Stimulated activated CD4-positive, alpha-beta T cell treated with anti-CD3 and anti-CD28 coated beads, TNF-alpha, amount 100 ng/mL, for 4 hours (primary cell): ENCODE measurements around the gene TMEM37.

ENCODE experiments used
- DNase-seq, 3 experiments: peaks; one replicate each; pipeline ENCODE4 v3.0.0-alpha.2; 2020; ENCODE audit warnings: low read depth in 3 of 3

TMEM37 gene

DNA sequence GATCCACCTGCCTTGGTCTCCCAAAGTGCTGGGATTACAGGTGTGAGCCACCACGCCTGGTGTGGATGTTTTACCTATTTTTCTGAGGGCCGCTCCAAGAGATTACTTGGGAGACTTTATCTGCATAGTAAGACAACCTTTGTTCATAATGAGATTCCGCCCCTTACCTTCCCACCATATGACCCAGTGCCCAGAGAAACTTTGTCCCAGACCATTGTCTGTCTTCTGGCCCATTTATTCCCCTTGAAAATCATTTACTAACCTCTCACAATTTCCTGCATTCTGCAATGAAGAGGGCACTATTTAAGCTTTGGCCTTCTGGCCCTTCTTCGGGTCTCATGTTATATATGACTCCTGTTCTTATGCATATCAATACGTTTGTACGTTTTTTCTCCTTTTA lies 13.7 kb upstream of the TMEM37 start:
- DNase-seq = no peak

DNA sequence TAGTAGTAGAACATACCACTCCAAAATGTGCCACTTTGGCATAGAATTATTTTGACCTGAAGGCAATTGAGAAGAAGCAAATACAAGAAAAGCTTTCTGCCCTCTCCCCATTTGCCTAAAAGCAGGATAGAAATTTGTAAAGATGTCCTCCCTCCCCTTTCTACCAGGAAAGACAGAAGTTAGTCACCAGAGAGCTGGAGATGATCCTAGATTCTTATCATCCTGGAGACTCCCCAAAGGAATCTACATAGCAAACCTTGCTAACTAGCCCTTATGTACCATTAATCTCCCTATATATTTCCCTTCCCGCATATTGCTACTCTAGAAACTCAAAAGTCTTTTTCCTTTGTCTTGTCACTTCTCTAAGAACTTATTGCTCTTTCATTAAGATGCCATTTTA lies 12.6 kb upstream of the TMEM37 start:
- no peak for DNase-seq

DNA sequence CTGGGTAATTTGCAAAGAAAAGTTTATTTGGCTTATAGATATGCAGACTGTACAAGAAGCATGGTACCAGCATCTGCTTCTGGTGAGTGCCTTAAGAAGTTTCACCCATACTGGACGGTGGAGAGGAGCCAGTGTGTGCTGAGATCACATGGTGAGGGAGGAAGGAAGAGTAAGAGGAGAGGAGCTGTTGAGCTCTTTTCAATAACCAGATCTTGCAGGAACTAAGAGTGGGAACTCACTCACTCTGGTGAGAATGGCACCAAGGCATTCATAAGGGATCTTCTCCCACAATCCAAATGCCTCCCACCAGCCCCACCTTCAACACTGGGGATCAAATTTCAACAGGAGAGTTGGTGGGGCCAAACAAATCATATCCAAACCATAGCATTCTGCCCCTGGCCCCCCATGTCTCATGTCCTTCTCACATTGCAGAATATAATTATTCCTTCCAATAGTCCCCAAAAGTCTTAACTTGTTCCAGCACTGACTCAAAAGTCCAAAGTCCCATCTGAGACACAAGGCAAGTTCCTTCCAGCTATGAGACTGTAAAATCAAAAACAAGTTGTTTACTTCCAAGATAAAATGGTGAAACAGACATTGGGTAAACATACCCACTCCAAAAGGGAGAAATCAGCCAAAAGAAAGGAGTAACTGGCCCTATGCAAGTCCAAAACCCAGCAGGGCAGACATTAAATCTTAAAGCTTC lies 11.7 kb upstream of the TMEM37 start:
- no peak for DNase-seq

DNA sequence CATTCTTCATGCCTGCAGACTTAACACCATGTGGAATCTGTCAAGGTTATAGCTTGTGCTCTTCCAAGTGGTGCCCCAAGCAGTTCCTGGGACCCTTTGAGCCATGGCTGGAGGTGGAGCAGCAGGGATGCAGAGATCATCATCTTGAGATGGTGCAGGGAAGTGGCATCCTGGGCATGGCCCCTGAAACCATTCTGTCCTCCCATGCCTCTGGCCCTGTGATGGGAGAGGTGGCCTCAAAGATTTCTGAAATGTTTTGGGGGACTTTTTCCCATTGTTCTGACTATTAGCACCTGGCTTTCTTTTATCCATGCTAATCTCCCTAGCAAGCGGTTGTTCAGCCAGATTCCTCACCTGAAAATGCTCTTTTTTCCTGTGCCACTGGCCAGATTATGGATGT lies 10.3 kb upstream of the TMEM37 start:
- no peak for DNase-seq

DNA sequence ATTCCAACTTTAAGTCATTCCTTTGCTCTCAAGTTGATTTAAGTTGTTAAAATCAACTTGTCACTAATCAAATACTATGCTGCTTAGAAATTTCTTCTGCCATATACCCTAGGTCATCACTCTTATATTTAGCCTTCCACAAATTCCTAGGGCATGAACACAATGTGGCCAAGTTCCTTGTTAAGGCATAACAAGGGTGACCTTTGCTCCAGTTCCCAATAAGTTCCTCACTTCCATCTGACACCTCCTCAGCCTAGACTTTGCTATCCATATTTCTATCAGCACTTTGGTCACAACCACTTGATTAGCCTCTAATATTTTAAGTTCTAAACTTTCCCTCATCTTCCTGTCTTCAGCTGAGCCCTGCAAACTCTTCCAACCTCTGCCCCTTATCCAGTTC lies 9.9 kb upstream of the TMEM37 start:
- DNase-seq = no peak

DNA sequence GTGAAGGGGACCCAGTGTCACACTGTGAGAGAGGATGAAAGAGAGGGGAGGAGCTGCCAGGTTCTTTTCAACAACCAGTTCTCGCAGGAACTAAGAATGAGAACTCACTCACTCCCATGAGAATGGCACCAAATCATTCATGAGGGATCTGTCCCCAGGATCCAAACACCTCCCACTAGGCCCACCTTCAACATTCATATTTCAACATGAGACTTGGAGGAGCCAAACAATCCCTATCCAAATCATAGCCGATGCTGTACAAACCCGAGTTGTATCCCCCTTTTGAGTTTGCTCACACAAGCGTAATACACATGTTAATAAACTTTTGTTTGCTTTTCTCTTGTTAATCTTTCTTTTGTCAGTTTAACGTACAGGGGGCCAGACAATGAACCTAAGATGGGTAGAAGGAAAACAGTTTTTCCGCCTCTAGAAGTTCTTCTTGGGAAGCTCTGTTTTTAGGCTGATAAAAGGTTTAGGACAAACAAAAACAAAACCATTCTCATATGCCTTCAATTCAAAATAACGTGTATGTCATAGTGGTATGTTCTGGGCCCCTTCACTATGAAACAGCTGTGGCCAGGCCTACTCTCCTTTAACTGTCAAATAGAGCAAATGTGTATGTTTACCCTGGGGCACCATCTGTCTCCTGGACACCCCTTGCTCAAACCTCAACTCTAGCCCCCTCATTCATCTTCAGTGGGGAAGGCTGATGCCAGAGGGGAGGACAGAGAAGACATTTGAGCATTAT lies 9.1 kb upstream of the TMEM37 start:
- no peak for DNase-seq

DNA sequence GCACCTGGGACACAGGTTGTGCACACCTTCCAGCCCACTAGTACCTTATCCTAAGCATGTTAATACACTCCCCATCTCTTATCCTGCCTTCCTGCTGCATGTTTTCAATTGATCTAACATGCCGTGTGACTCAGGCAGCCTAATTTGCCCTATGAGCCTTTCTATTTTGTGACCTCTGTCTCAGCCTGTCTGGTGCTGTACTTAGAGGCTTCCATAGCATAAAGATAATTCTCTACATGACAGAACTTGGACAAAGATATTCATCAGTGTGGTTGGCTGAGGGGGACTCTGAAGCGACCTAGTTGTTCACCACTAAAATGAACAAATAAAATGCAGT lies 8.6 kb upstream of the TMEM37 start:
- no peak for DNase-seq

DNA sequence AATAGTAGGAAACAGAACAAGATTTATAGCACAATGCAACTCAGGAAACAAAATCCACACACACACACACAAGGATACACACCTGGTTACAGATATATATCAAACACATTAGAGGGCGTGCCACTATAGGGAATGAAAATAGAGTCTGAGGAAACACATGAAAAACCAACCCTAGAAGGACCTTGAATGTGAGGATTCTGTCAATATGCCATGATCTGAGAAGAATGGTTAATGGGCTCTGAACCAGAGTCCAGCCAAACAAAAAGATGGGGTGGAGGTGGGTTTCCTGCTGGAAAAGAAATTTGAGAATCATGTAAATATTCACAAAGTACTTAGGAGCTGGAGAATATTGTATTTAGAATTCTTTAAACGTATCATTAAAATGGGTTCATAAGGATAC lies 7.8 kb upstream of the TMEM37 start:
- no peak for DNase-seq

DNA sequence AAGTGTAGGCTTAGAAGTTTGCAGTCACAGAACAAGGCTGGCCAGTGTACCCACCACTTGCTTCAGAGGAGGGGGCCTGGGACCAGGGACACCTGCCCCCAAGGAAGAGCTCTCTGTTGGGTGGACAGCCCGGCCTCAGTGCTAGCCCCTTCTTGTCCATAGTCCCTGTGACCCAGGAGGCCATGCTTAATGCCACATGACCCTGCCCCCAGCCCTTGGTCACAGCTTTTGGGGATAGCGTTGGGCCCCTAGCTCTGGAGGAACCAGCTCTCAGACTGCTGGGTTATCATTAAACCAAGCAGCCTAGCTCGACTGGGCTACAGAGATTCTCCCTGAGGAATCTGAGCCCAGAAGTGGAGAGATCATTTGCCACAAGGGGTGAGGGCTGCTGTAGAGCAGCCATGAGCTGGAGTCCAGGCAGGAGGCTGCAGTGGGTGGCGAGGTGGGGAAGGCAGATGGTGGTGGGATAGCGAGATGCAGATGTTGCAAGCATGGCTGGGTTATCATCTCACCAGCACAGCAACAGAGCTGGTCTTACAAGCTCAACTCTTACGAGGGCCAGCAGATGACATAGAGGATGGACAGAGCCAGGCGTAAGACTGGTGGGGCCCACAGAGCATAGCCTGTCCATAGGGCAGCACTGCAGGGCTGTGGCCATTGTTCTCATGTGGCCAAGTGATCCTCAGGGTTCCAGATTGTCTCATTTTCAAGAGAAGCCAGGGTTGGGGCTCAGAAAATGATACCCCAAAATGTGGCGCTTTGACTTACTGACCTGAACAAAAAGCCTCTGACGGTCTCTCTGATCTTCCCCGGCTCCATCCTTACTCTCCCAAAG lies 7.2 kb upstream of the TMEM37 start:
- DNase-seq = no peak

DNA sequence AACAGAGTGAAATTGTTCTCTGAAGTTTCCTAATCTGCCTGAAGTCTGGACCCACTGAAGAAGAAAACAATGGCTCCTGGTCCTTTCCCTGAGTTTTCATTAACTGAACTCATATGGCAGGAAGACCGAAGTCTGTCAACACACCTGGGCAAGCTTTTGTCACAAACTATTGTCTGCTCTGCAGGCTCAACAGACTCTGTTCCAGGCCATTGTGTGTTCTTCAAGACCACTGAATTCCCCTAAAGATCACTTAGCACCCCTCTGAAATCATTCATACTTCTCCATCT lies 6.6 kb upstream of the TMEM37 start:
- DNase-seq = no peak

DNA sequence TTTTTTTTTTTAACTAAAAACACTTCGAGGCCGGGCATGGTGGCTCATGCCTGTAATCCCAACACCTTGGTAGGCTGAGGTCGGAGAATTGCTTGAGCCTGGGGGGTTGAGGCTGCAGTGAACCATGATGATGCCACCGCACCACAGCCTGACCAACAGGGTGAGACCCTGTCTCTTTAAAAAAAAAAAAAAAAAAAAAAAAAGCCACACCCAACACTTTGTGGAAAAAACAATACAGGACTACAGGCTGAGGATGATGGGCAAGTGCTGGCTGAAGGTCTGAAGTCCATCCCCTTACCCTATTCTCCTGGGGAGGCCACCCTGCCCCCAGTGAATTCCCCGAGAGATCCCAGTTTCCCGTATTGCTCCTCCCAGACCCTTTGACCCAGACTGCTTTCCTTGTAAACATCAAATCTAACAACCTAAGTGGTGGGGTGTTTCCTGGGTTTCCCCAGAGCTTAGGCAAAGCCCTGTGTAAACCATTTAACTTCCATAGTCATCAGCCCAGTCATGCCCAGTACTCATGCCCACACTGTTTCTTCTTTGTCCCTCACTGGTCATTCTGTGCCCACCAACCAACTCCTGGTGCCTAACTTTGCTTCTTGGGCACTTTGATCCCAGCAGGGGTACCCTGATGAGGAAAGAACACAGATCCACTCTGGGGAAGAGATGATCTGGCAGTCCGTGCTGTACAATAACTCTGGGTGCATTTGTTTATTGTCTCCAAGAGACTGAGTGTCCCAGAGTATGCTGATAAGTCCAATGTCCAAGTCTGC lies 5.8 kb upstream of the TMEM37 start:
- DNase-seq = no peak

DNA sequence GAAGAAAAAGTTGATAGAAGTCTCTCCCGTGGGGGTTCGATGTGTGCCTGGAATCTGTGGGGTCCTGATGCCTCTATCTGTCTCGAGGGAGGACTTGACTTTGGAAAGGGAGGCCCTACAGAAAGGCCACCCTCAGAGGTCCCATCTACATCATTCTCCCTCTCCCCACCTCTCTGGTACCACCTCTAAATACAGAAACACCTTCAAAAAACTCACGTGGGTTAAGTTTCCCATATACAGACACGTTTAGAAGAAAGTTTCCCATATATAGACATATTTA lies 5.3 kb upstream of the TMEM37 start:
- DNase-seq = no peak

DNA sequence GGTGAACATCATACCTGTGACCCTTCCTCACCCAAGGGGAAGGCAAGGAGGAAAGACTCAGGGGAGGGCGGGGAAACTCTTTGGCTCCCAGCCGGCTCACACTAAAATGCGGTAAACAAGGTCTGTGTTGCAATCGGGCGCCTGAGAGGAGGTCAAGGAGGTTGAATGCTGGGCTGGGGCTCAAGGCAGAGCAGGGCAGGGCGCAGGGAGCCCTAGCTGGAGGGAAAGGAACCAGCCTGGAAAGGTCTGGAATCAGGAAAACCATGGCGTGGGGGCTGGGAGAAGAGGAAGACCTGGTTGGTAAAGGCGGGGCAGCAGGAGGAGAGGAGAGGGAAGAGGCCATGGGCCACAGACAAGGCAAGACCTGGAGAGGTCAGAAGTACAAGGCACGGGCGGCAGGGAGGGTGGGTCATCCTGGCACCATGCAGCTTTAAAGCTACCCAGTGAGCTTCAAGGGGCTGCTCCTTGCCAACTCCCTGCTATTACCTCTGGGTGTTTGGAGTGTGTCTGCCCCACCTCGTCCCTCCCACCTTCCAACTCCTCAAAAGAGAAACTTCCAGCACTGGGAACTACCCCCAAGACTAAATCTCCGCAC lies 4.8 kb upstream of the TMEM37 start:
- DNase-seq = no peak

DNA sequence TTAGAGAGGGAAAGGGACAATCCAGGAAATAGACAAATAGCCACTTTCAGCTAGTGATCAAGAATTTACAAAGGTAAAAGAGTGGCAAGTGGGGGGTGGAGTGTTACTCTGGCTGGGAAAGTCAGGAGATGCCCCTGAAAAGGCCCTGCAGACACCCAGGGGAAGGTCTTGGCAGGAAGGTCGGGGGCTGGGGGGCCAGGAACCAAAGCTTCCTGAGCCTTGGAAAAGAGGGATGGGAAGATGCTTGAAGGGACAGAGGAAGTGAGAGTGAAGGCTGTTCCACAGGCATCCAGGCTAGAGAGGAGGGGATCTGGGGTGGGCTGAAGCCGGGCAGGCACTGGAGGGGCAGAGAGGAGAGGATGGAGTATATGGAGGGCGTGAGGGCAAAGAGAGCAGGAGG lies 3.9 kb upstream of the TMEM37 start:
- DNase-seq = no peak

DNA sequence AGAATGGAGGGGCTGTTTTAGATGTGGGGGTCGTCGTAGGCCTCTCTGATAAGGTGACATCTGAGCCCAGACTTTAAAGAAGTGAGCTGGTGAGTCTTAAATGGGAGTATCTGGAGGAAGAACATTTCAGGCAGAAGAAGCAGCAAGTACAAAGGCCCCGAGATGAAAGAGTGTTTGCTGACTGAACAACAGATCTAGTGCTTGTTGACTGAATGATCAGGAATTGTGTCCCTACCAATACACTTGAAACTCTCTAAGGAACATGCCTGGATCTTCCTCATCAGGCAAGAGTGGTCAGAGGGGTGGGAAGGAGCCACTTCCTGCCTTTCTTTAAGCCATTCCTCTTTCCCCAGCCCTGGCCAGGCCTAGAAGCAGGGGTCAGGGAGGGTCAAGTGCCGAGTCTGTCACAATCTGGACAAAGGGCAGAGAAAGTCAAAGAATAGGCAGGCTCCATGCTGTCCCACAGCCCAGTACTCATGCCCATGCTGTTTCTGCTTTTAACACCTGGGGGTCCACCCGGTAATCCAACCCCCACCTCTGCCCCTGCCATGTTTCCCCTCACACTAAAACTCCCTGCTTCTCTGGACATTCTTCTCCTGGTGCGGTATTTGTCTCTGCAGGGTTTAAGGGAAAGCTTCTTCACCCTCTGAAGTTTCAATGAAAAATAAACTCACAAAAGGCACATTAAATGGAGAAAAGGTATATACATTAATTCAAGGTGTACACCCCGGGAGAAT lies 3.0 kb upstream of the TMEM37 start:
- DNase-seq = no peak

DNA sequence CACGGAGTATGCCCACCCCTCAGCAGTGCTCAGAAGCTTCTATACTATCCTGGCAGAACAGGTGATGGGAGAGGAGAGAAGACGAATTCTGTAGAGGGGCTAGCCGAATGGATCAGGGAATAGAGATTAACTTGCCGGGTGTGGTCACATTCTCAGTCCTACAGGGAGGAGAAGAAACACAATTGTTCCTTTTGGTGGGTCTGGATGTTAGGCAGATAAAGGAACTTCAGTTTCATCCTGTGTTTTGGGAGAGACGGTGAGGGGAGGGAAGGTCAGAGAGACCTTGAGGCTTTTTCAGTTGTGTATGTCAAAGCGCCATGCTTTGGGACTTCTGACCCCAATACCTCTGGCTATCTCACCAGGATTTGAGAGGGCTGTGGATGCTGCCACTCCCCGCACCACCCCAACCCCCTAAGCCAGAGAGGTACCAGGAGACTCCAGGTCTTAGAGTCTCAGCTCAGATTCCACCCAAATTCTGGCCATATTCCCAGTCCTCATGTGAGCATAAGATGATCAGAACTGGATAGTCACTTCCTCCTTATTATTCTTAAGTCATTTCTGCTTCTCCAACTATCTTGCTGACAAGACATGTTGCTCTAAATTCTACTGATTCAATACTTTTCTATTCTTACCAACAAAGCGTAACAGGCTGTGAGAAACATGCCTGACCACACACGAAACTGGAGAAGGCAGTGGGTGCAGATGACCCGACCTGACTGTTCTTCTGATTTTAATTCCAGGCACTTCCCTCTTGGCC lies 2.3 kb upstream of the TMEM37 start:
- DNase-seq = no peak

DNA sequence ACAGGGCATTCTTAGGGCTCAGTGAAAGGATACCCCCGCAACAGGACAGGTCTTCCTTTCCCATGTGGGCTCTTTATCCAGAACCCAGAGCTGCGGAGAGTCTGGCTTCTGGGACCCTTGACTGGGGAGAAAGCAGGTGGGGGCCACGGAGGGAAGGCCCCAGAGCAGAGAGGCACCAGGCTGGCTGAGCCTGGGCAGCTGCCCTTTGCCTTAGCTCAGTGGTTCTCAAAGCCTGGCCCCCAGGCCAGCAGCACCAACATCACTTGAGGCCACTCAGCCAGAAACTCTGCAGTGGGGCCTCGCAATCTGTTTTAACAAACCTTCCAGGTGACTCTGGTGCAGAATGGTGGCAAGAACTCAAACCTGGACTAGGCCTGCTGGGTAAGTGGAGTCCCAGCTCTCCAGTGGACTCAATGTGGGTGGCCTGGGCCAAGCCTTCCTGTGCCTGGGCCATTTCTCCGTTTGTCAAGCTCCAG lies 1.6 kb upstream of the TMEM37 start:
- DNase-seq = no peak

DNA sequence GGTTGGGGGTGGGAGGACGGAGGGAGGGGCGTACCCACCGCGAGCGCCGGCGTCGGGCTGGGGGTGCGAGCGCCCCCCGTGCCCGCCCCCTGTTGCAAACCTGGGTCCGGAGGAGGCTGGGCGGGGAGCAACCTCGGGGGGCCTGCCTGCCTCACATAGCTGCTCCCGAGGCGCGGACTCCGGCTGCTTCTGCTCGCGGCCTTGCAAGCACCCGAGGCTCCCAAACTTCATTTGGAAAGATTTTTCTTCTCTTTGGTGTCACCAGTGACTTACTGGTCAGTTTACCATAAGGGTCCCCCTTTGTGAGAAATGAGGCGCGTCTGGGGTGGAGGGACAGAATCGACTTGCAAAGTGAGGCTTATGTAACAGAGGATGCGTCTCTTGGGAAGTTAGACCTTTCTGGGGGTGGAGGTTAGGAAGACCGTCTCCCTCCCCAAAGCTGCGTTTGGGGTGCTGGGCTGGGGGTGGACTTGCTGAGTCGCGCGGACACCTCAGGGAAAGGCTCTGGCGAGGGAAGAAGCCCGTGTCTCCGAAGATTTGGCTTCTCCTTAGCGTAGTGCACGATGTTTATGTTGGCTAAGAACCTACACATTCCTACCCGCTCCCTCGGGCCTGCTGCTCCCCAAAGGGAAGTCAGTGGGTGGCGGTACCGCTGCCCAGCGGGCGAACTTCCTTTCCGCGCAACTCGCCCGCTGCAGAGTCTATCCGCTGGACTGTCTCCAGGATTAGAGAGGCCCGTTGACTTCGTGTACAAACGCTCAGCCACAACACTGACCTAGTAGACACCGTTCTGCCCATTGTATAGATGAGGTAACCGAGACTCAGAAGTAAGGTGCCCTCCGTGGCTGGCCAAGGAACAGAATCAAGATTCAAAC lies 559 bp downstream of the TMEM37 start:
- DNase-seq = no peak

DNA sequence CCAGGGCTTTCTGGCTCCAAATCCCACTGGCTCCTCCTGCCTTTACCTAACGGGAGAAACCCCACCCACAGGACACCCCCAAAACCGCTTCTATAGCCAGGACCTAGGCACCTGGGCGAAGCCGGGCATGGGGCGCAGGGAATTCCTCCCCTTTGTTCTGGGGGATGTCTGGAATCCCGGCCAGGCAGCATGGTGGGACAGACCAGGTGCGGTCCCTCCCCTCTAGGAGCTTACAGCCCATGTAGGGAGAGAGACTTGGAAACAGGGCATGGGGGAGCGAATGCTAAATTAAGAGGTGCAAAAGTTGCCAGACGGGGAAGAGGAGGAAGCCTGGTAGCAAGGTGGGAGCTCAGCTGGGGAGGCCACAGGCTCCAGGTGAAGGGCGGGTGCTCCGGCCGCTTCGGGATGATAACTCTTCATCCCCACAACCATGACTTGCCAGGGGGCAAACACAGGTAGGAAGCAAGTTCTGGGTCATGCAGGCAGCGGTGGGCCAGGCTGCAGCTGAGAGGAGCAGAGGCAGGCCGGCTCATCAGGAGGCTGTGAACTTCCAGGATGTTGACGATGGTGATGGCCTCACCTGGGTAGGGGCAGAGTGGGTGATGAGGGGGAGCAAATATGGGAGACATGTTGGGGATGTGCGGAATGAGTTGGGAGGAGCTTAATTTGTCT lies 1.3 kb downstream of the TMEM37 start:
- no peak for DNase-seq
